HFFc6 (cell line): ENCODE measurements around the gene CD2AP. TPM values are rescaled to one million over a fixed set of nuclear protein-coding genes. Genes with fewer than 3 reads are reported as not detected.

ENCODE experiments used
- DNase-seq: peaks from one replicate; pipeline ENCODE4 v3.0.0-alpha.2; 2018
- H3K27ac Mint-ChIP-seq: 2 replicates; pipeline ENCODE4 v1.8.0; 2020; ENCODE audit warnings: mild to moderate bottlenecking, mixed read lengths
- H3K27me3 Mint-ChIP-seq: 2 replicates; pipeline ENCODE4 v1.8.0; 2021; ENCODE audit warnings: mild to moderate bottlenecking, moderate library complexity, mixed read lengths; ENCODE audit not compliant: insufficient read depth
- H3K36me3 Mint-ChIP-seq: 2 replicates; pipeline ENCODE4 v1.8.0; 2021; ENCODE audit warnings: low read depth, mixed read lengths
- H3K4me1 Mint-ChIP-seq: 2 replicates; pipeline ENCODE4 v1.8.0; 2020; ENCODE audit warnings: low read depth, mixed read lengths
- H3K4me3 Mint-ChIP-seq: 2 replicates; pipeline ENCODE4 v1.8.0; 2020; ENCODE audit warnings: mild to moderate bottlenecking, moderate library complexity, mixed read lengths
- H3K9me3 Mint-ChIP-seq: 2 replicates; pipeline ENCODE4 v1.8.0; 2020; ENCODE audit warnings: mild to moderate bottlenecking, mixed read lengths
- CTCF ChIP-seq: fragments of 200-600 bp; sonication (generic); IDR thresholded peaks from 2 replicates; pipeline ENCODE4 v1.5.0; 2021; ENCODE audit warnings: antibody characterized with exemption, mild to moderate bottlenecking
- total RNA-seq, 6 experiments: library from RNA; stranded (reverse); fragmentation: NEBNext Ultra II Directional; extraction: Animal tissue kit (Norgen Biotek cat#: 25700); gene quantifications; 2 replicates in 1 of 6; 3 replicates in 5 of 6; pipeline ENCODE4 v1.2.3, GENCODE V29; 2021

Gene CD2AP
- total RNA-seq, 6 experiments from 2014 or later, result 18.1 to 23.0 (median 20.9) TPM

- no peaks in the 10 kb centered on the region for H3K9me3 Mint-ChIP-seq
- no peak for TF ChIP-seq CTCF
- no peak for DNase-seq
- H3K4me1 Mint-ChIP-seq, result peaks cover 12% of the 10 kb centered on the region; the same call in 1 of the 2 replicates
- no peaks in the 10 kb centered on the region; the same call in 1 of the 2 replicates for H3K27me3 Mint-ChIP-seq
- H3K27ac Mint-ChIP-seq, result no peak overlapping the region
- H3K4me3 Mint-ChIP-seq, result no peak overlapping the region
- no peaks in the 10 kb centered on the region for H3K36me3 Mint-ChIP-seq
These were observed 173.2 kb downstream of the CD2AP start for GRCh38 chr6:47650553-47651432.

DNA sequence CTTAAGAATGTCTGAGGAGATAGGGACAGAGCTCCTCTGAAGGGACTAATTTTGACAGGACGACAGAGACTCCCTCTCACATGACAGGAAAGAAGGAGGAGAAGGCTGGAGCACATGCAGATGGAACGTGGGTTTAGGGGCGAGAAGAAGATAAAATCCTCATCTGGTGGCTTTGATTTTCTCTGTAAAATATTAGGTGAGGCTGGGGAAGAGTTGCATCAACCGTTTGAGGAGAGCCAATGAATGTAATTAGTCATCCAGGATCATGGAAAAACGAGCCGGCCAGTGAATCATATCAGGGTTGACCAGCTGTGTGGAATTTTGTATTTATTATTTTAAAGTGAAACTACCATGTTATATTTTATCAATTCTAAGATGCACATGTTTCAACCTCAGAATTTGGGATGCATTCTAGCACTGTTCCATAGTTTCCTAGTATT is 173.9 kb downstream of the CD2AP start:
- Mint-ChIP-seq H3K36me3 (no peaks in the 10 kb centered on the region), H3K4me1 (peaks cover 12% of the 10 kb centered on the region; the same call in 1 of the 2 replicates), H3K27ac (no peak overlapping the region), H3K9me3 (no peaks in the 10 kb centered on the region), H3K27me3 (no peaks in the 10 kb centered on the region; the same call in 1 of the 2 replicates), H3K4me3 (no peak overlapping the region)
- no peak for TF ChIP-seq CTCF
- DNase-seq, result peak; percentile 38

- Mint-ChIP-seq H3K27ac (no peak overlapping the region), H3K4me1 (peaks cover 12% of the 10 kb centered on the region; the same call in 1 of the 2 replicates), H3K27me3 (no peaks in the 10 kb centered on the region), H3K4me3 (no peak overlapping the region), H3K9me3 (no peaks in the 10 kb centered on the region), H3K36me3 (no peaks in the 10 kb centered on the region)
- no peak for TF ChIP-seq CTCF
- no peak for DNase-seq
These were observed 176.1 kb downstream of the CD2AP start for GRCh38 chr6:47653706-47654105.

GRCh38 chr6:47654255-47654654 is 176.7 kb downstream of the CD2AP start:
- no peak for DNase-seq
- Mint-ChIP-seq H3K27ac (no peak overlapping the region), H3K27me3 (no peaks in the 10 kb centered on the region), H3K4me1 (peaks cover 12% of the 10 kb centered on the region; the same call in 1 of the 2 replicates), H3K36me3 (no peaks in the 10 kb centered on the region), H3K4me3 (no peak overlapping the region), H3K9me3 (no peaks in the 10 kb centered on the region)
- no peak for TF ChIP-seq CTCF

- Mint-ChIP-seq H3K36me3 (no peaks in the 10 kb centered on the region), H3K4me1 (peaks cover 12% of the 10 kb centered on the region; the same call in 1 of the 2 replicates), H3K27ac (no peak overlapping the region), H3K9me3 (no peaks in the 10 kb centered on the region), H3K4me3 (no peak overlapping the region), H3K27me3 (peaks cover 2% of the 10 kb centered on the region; the same call in 1 of the 2 replicates)
- DNase-seq, result peak; percentile 2
- no peak for TF ChIP-seq CTCF
These were observed 178.4 kb downstream of the CD2AP start for GRCh38 chr6:47655719-47656595.
